K562 (cell line): ENCODE measurements around the gene RABGAP1. TPM values are rescaled to one million over a fixed set of nuclear protein-coding genes. Genes with fewer than 3 reads are reported as not detected.

Experiments
- CBFB ChIP-seq: sonication (generic); formaldehyde crosslinking; IDR thresholded peaks from 2 replicates; pipeline ENCODE4 v1.4.0; 2020; ENCODE audit warnings: mild to moderate bottlenecking, missing genetic modification reagents
- CREM ChIP-seq: IDR thresholded peaks from 2 replicates; pipeline ENCODE4 v1.6.1; 2014; ENCODE audit warnings: antibody characterized with exemption, low read depth
- ESRRB ChIP-seq: fragments of 250-450 bp; sonication (Bioruptor Pico); IDR thresholded peaks from 2 replicates; pipeline ENCODE4 v1.5.0; 2020; ENCODE audit warnings: mild to moderate bottlenecking, moderate library complexity, borderline replicate concordance
- KDM1A ChIP-seq, 2 experiments: fragments of 450-650 bp; IDR thresholded peaks; 2 replicates each; pipeline ENCODE4 v1.6.1; 2016; ENCODE audit warnings: mild to moderate bottlenecking in 2 of 2
- KLF10 ChIP-seq: fragments of 250-450 bp; sonication (Bioruptor Pico); IDR thresholded peaks from 2 replicates; pipeline ENCODE4 v1.6.1; 2021; ENCODE audit warnings: matching md5 sums
- MAFF ChIP-seq: IDR thresholded peaks from 2 replicates; pipeline ENCODE4 v1.6.1; 2012; ENCODE audit warnings: low read length, improper control_type of control experiment
- MAFK ChIP-seq: IDR thresholded peaks from 2 replicates; pipeline ENCODE4 v1.6.1; 2011; ENCODE audit warnings: low read length, improper control_type of control experiment
- NCOR1 ChIP-seq: fragments of 450-650 bp; IDR thresholded peaks from 2 replicates; pipeline ENCODE4 v1.6.1; 2016; ENCODE audit warnings: mild to moderate bottlenecking, moderate library complexity
- PHB2 ChIP-seq: fragments of 450-650 bp; IDR thresholded peaks from 2 replicates; pipeline ENCODE4 v1.6.1; 2017; ENCODE audit warnings: low read depth
- PML ChIP-seq: IDR thresholded peaks from 2 replicates; pipeline ENCODE4 v1.6.1; 2012; ENCODE audit warnings: low read length, inconsistent platforms
- POLR3A ChIP-seq: IDR thresholded peaks from 2 replicates; pipeline ENCODE4 v1.6.1; 2011; ENCODE audit warnings: borderline replicate concordance, mild to moderate bottlenecking, moderate library complexity; ENCODE audit not compliant: insufficient read length, insufficient read depth; ENCODE audit errors: extremely low read depth
- RCOR1 ChIP-seq, 2 experiments: IDR thresholded peaks; 2 replicates each; pipeline ENCODE4 v1.6.1; 2012; ENCODE audit warnings: low read depth in 2 of 2, low read length in 2 of 2, borderline replicate concordance in 1 of 2, improper control_type of control experiment in 1 of 2
- RHOXF2B ChIP-seq: fragments of 250-450 bp; sonication (Bioruptor Pico); conservative IDR thresholded peaks from 2 replicates; pipeline ENCODE4 v1.5.1; 2021
- SLC30A9 ChIP-seq: fragments of 250-450 bp; sonication (Bioruptor Pico); IDR thresholded peaks from 2 replicates; pipeline ENCODE4 v1.8.0; 2022; ENCODE audit warnings: mild to moderate bottlenecking, moderate library complexity
- SMARCA4 ChIP-seq: fragments of 450-650 bp; IDR thresholded peaks from 2 replicates; pipeline ENCODE4 v1.6.1; 2016
- SRSF7 ChIP-seq: fragments of 200-400 bp; formaldehyde crosslinking; optimal IDR thresholded peaks from 2 replicates; pipeline ENCODE3; 2017; ENCODE audit warnings: mild to moderate bottlenecking, low read depth, low read length
- STAT5A ChIP-seq: IDR thresholded peaks from 2 replicates; pipeline ENCODE4 v1.6.1; 2012; ENCODE audit warnings: low read length, inconsistent platforms, borderline replicate concordance
- TAL1 ChIP-seq: fragments of 450-650 bp; IDR thresholded peaks from 2 replicates; pipeline ENCODE4 v1.6.1; 2016; ENCODE audit warnings: mild to moderate bottlenecking
- TEAD1 ChIP-seq, 2 experiments: fragments of 450-650 bp in 1 of 2; sonication (generic) in 1 of 2; formaldehyde crosslinking; IDR thresholded peaks; 2 replicates each; pipeline versions ENCODE4 v1.4.0 to v1.8.0; 2020 to 2022; ENCODE audit warnings: mild to moderate bottlenecking in 2 of 2, missing genetic modification reagents in 1 of 2
- polyA plus RNA-seq, 8 experiments: library from polyadenylated mRNA; depleted of rRNA in 4 of 8; stranded (reverse) in 5 of 8; unstranded in 3 of 8; fragments of >200 nt; fragmentation: Nextera tagmentation in 2 of 8; fragmentation: Illumina TruSeq in 1 of 8; extraction: Ambion mirVana in 2 of 8; extraction: Trizol in 1 of 8; gene quantifications; 2 replicates each; pipeline versions ENCODE4 v1.2.1 to v1.2.3, GENCODE V29; 2011 to 2014; ENCODE audit warnings: inconsistent platforms in 1 of 8, missing spikeins in 1 of 8
- total RNA-seq, 7 experiments: library from RNA; depleted of rRNA in 6 of 7; stranded (reverse); fragments of >200 nt in 6 of 7; fragmentation: Illumina TruSeq in 2 of 7; extraction: Trizol in 2 of 7; gene quantifications; 2 replicates each; pipeline versions ENCODE4 v1.2.1 to v1.2.3, GENCODE V29; 2011 to 2021; ENCODE audit warnings: low replicate concordance in 1 of 7
- TF ChIP-seq, protein P1 (sequence below): fragments of 450-650 bp; formaldehyde crosslinking; conservative IDR thresholded peaks from 2 replicates; pipeline ENCODE4 v1.4.0; 2022; ENCODE audit warnings: mild to moderate bottlenecking, missing genetic modification characterization
- TF ChIP-seq, protein P2 (sequence below): sonication (generic); formaldehyde crosslinking; IDR thresholded peaks from 2 replicates; pipeline ENCODE4 v1.9.0; 2022; ENCODE audit warnings: mild to moderate bottlenecking, missing genetic modification reagents
- TF ChIP-seq, protein P3 (sequence below): sonication (generic); formaldehyde crosslinking; IDR thresholded peaks from 2 replicates; pipeline ENCODE4 v1.8.1; 2023; ENCODE audit warnings: mild to moderate bottlenecking, missing genetic modification reagents
- TF ChIP-seq, protein P4 (sequence below): fragments of 250-450 bp; sonication (Bioruptor Pico); IDR thresholded peaks from 2 replicates; pipeline ENCODE4 v1.8.0; 2022; ENCODE audit warnings: moderate library complexity, mild to moderate bottlenecking, inconsistent platforms
- TF ChIP-seq, protein P5 (sequence below): IDR thresholded peaks from 2 replicates; pipeline ENCODE4 v1.6.1; 2014; ENCODE audit warnings: antibody characterized with exemption
- TF ChIP-seq, protein P6 (sequence below): fragments of 450-650 bp; IDR thresholded peaks from 2 replicates; pipeline ENCODE4 v1.6.1; 2014; ENCODE audit warnings: low read depth, mild to moderate bottlenecking, moderate library complexity, borderline replicate concordance

RABGAP1 gene
- total and polyA plus RNA-seq, 9 of the 15 experiments (the other 6 are each of a cell fraction or from before 2014, with no cell fraction given): 1.5 to 22.7 (median 13.1) TPM

DNA sequence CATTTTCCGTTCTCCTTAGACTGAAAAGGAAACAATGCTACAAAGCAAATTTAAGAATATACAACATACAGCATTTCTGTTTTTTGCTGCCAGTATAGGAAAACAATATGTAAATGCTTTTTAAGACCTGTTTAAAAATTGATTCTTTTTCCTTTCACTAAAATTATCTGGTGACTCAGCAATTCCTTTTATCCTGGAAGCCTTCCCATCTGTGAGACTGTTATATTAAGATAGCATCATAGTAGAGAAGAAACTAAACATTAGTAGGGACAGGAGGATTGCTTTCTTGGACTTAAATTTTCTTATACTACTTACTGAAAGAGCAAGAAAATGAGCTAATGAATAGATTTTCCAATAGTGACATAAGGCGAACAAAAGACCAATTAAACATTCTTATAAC is 62.6 kb downstream of the RABGAP1 start (continued):
- TF ChIP-seq, protein P1, sequence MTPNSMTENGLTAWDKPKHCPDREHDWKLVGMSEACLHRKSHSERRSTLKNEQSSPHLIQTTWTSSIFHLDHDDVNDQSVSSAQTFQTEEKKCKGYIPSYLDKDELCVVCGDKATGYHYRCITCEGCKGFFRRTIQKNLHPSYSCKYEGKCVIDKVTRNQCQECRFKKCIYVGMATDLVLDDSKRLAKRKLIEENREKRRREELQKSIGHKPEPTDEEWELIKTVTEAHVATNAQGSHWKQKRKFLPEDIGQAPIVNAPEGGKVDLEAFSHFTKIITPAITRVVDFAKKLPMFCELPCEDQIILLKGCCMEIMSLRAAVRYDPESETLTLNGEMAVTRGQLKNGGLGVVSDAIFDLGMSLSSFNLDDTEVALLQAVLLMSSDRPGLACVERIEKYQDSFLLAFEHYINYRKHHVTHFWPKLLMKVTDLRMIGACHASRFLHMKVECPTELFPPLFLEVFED (CRISPR knock-in tag): no peak
- TF ChIP-seq ESRRB: no peak
- no peak for TF ChIP-seq SRSF7
- TF ChIP-seq SMARCA4: peak; percentile 64
- TF ChIP-seq MAFF: peak; percentile 96
- TF ChIP-seq PHB2: no peak
- TF ChIP-seq RHOXF2B (CRISPR knock-in tag): no peak
- TF ChIP-seq CBFB (CRISPR knock-in tag): no peak
- TF ChIP-seq, protein P2, sequence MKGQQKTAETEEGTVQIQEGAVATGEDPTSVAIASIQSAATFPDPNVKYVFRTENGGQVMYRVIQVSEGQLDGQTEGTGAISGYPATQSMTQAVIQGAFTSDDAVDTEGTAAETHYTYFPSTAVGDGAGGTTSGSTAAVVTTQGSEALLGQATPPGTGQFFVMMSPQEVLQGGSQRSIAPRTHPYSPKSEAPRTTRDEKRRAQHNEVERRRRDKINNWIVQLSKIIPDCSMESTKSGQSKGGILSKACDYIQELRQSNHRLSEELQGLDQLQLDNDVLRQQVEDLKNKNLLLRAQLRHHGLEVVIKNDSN (CRISPR knock-in tag): no peak
- TF ChIP-seq NCOR1: 0 out of 2 replicates have a peak, but pooled peaks have one; percentile 23
- no peak for TF ChIP-seq KLF10
- no peak for TF ChIP-seq POLR3A
- no peak for TF ChIP-seq TEAD1 (CRISPR knock-in tag; IDR thresholded peaks at IDR 0.05)
- no peak for TF ChIP-seq KDM1A (IDR thresholded peaks at IDR 0.05)
- TF ChIP-seq, protein P3, sequence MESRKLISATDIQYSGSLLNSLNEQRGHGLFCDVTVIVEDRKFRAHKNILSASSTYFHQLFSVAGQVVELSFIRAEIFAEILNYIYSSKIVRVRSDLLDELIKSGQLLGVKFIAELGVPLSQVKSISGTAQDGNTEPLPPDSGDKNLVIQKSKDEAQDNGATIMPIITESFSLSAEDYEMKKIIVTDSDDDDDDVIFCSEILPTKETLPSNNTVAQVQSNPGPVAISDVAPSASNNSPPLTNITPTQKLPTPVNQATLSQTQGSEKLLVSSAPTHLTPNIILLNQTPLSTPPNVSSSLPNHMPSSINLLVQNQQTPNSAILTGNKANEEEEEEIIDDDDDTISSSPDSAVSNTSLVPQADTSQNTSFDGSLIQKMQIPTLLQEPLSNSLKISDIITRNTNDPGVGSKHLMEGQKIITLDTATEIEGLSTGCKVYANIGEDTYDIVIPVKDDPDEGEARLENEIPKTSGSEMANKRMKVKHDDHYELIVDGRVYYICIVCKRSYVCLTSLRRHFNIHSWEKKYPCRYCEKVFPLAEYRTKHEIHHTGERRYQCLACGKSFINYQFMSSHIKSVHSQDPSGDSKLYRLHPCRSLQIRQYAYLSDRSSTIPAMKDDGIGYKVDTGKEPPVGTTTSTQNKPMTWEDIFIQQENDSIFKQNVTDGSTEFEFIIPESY (CRISPR knock-in tag): no peak
- TF ChIP-seq TAL1: peak; percentile 47
- TF ChIP-seq CREM: no peak
- no peak for TF ChIP-seq RCOR1 (IDR thresholded peaks at IDR 0.05; ENCODE audit: borderline replicate concordance in 1 of 2, low read depth in 2 of 2, low read length in 2 of 2)
- peak; percentile 94 for TF ChIP-seq MAFK
- no peak for TF ChIP-seq STAT5A
- TF ChIP-seq, protein P4, sequence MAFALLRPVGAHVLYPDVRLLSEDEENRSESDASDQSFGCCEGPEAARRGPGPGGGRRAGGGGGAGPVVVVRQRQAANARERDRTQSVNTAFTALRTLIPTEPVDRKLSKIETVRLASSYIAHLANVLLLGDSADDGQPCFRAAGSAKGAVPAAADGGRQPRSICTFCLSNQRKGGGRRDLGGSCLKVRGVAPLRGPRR (CRISPR knock-in tag): no peak
- TF ChIP-seq, protein P5, sequence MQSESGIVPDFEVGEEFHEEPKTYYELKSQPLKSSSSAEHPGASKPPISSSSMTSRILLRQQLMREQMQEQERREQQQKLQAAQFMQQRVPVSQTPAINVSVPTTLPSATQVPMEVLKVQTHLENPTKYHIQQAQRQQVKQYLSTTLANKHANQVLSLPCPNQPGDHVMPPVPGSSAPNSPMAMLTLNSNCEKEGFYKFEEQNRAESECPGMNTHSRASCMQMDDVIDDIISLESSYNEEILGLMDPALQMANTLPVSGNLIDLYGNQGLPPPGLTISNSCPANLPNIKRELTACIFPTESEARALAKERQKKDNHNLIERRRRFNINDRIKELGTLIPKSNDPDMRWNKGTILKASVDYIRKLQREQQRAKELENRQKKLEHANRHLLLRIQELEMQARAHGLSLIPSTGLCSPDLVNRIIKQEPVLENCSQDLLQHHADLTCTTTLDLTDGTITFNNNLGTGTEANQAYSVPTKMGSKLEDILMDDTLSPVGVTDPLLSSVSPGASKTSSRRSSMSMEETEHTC: no peak
- no peak for TF ChIP-seq PML
- TF ChIP-seq, protein P6, sequence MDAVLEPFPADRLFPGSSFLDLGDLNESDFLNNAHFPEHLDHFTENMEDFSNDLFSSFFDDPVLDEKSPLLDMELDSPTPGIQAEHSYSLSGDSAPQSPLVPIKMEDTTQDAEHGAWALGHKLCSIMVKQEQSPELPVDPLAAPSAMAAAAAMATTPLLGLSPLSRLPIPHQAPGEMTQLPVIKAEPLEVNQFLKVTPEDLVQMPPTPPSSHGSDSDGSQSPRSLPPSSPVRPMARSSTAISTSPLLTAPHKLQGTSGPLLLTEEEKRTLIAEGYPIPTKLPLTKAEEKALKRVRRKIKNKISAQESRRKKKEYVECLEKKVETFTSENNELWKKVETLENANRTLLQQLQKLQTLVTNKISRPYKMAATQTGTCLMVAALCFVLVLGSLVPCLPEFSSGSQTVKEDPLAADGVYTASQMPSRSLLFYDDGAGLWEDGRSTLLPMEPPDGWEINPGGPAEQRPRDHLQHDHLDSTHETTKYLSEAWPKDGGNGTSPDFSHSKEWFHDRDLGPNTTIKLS: no peak
- TF ChIP-seq SLC30A9 (CRISPR knock-in tag): no peak
